Breast epithelium (tissue), 4 donors: ENCODE measurements around the gene KCNJ18. TPM values are rescaled to one million over a fixed set of nuclear protein-coding genes. Genes with fewer than 3 reads are reported as not detected.
"Not testable (repeated sequence)": the region's sequence is repeated elsewhere in the genome, so short reads cannot be mapped to it uniquely, and the experiment has no call there.

ENCODE experiments used
- DNase-seq, 2 donors: peaks; one replicate each; pipeline ENCODE4 v3.0.0-alpha.2; 2019; ENCODE audit warnings: low spot score in 2 of 2
- H3K27ac ChIP-seq, 2 donors: fragments of 200-600 bp; sonication (generic) in 1 of 2; one replicate each; pipeline ENCODE4 v1.5.1; 2016 to 2019; ENCODE audit warnings: mild to moderate bottlenecking in 1 of 2
- H3K27me3 ChIP-seq, 2 donors: fragments of 200-600 bp; sonication (generic) in 1 of 2; one replicate each; pipeline versions ENCODE4 v1.5.1 to v1.6.0; 2017 to 2019; ENCODE audit warnings: control low read depth in 1 of 2, mild to moderate bottlenecking in 1 of 2
- H3K36me3 ChIP-seq: fragments of 200-600 bp; one replicate; pipeline ENCODE4 v1.5.1; 2019
- H3K4me1 ChIP-seq, 2 donors: fragments of 200-600 bp; sonication (generic); one replicate each; pipeline ENCODE4 v1.5.1; 2016 to 2019; ENCODE audit warnings: control low read depth in 1 of 2
- H3K4me3 ChIP-seq, 3 donors: fragments of 200-600 bp; sonication (generic); 1 replicate in 2 of 3; 2 replicates in 1 of 3; pipeline ENCODE4 v1.5.1; 2016 to 2019; ENCODE audit warnings: mild to moderate bottlenecking in 3 of 3, moderate library complexity in 2 of 3
- H3K9me3 ChIP-seq, 2 donors: fragments of 200-600 bp; sonication (generic) in 1 of 2; one replicate each; pipeline ENCODE4 v1.5.1; 2016 to 2019; ENCODE audit warnings: control low read depth in 1 of 2
- CTCF ChIP-seq, 3 donors: fragments of 450-650 bp; IDR thresholded peaks; one replicate each; pipeline ENCODE4 v1.5.1; 2016 to 2017; ENCODE audit warnings: antibody characterized with exemption in 3 of 3, mild to moderate bottlenecking in 3 of 3, moderate library complexity in 3 of 3
- POLR2A ChIP-seq: fragments of 450-650 bp; IDR thresholded peaks from one replicate; pipeline ENCODE4 v1.6.1; 2016; ENCODE audit warnings: antibody characterized with exemption, mild to moderate bottlenecking, moderate library complexity
- POLR2AphosphoS5 ChIP-seq, 3 donors: sonication (generic); formaldehyde crosslinking; IDR thresholded peaks; one replicate each; pipeline ENCODE4 v1.6.1; 2017; ENCODE audit warnings: antibody characterized with exemption in 3 of 3
- intact Hi-C: fragments of 100-400 bp; cut with DNase I; formaldehyde crosslinking; loops from one replicate; pipeline ENCODE4 v1.15.1; 2023; ENCODE audit warnings: low total_unique reads
- total RNA-seq, 3 donors: library from RNA; depleted of rRNA; stranded (reverse); fragments of >200 nt; gene quantifications; one replicate each; pipeline ENCODE4 v1.1.0, GENCODE V29; 2016

Gene KCNJ18
- total RNA-seq, 3 donors from 2014 or later: not detected

DNA sequence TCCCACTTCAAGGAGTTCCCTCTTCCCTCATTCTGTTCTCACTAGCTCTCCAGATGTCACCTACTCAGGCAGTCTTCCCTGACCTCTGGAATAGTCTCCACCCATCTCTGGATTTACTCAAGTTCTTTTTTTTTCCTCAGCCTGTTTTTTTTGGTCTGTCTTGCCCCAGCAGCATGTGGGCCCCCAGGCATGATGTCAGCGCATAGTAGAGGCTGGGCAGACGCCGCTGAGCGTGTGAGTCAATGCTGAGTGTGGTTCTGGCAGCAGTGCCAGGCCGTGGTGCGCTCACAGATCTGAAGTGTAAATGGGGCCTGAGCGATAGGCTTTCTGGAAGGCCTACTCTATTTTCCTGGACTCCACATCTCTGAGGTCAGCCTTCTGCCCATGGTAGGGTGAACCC lies 2.7 kb upstream of the KCNJ18 start:
- H3K36me3 ChIP-seq: no peaks in the 10 kb centered on the region
- no peaks in the 10 kb centered on the region for H3K4me1 ChIP-seq
- H3K4me3 ChIP-seq: no peak overlapping the region
- intact Hi-C loops: loop anchor here (5.0 kb wide), 1 partner anchor 287 kb away; no protein-coding TSS in a partner anchor
- H3K27me3 ChIP-seq: no peaks in the 10 kb centered on the region
- TF ChIP-seq POLR2AphosphoS5 (IDR thresholded peaks at IDR 0.05) (no peak), CTCF (IDR thresholded peaks at IDR 0.05) (no peak), POLR2A (no peak)
- DNase-seq: no peak
- H3K27ac ChIP-seq: peak overlapping the region in 1 of 2 donors; percentile 10
- peaks cover 0 to 3% of the 10 kb centered on the region in 2 donors for H3K9me3 ChIP-seq

DNA sequence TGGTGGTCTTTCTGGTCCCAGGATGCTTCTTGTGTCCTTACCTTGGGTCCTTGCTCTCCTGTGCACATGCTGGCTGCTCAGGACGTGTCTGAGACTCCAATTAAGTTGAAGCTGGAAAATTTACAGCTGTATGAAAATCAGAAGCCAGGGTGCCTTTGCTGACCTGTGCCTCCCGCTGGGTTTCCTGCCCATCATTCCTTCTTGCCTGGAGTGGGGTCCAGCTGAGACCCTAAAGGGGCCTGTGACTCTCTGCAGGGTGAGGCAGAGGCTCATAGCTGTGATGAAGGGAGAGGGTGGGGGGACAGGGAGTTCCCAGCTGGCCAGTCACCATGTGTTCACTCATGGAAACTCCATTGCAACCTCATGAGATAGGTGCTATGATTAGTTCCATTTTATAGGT lies 1.5 kb upstream of the KCNJ18 start:
- DNase-seq, H3K36me3 ChIP-seq, H3K4me1 ChIP-seq, H3K27ac ChIP-seq, H3K27me3 ChIP-seq, H3K9me3 ChIP-seq, H3K4me3 ChIP-seq, intact Hi-C loops: not testable (repeated sequence)

GRCh38 chr17:21691481-21691880 lies 842 bp upstream of the KCNJ18 start:
- intact Hi-C loops, H3K36me3 ChIP-seq, H3K4me1 ChIP-seq, H3K27ac ChIP-seq, DNase-seq, H3K9me3 ChIP-seq, H3K4me3 ChIP-seq, H3K27me3 ChIP-seq: not testable (repeated sequence)

- H3K36me3 ChIP-seq, H3K4me3 ChIP-seq, H3K27ac ChIP-seq, H3K9me3 ChIP-seq, H3K27me3 ChIP-seq, intact Hi-C loops, H3K4me1 ChIP-seq, DNase-seq: not testable (repeated sequence)
Measured at GRCh38 chr17:21692704-21693065, 362 bp downstream of the KCNJ18 start.

- H3K4me3 ChIP-seq, H3K27ac ChIP-seq, H3K9me3 ChIP-seq, H3K36me3 ChIP-seq, intact Hi-C loops, H3K4me1 ChIP-seq, H3K27me3 ChIP-seq, DNase-seq: not testable (repeated sequence)
Measured at GRCh38 chr17:21693391-21693796, 1.1 kb downstream of the KCNJ18 start.

- H3K9me3 ChIP-seq, H3K27me3 ChIP-seq, intact Hi-C loops, H3K4me1 ChIP-seq, DNase-seq, H3K36me3 ChIP-seq, H3K4me3 ChIP-seq, H3K27ac ChIP-seq: not testable (repeated sequence)
Measured at GRCh38 chr17:21693937-21694336, 1.6 kb downstream of the KCNJ18 start.

DNA sequence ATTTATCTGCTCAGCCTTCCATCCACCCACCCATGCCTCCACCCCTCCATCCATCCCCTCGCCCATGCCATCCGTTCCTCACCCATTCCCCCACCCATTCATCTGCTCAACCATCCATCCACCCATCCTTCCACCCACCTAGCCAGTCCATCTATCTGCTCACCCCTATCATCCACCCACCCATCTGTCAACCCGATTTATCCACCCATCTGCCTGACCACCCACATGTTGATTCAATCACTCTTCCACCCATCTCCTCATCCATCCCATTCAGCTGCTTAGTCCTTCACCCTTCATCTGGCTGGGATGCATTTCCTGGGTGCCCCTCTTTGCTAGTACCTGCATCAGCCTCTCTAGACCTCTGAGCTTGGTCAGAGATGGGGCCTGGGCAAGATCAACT lies 3.9 kb downstream of the KCNJ18 start:
- H3K4me1 ChIP-seq, H3K27ac ChIP-seq, H3K4me3 ChIP-seq, H3K36me3 ChIP-seq, intact Hi-C loops, H3K9me3 ChIP-seq, DNase-seq, H3K27me3 ChIP-seq: not testable (repeated sequence)

GRCh38 chr17:21696842-21697507 lies 4.7 kb downstream of the KCNJ18 start:
- H3K4me1 ChIP-seq, H3K4me3 ChIP-seq, H3K36me3 ChIP-seq, intact Hi-C loops, H3K27me3 ChIP-seq, H3K27ac ChIP-seq, H3K9me3 ChIP-seq, DNase-seq: not testable (repeated sequence)

- H3K4me3 ChIP-seq, intact Hi-C loops, H3K27me3 ChIP-seq, H3K4me1 ChIP-seq, DNase-seq, H3K27ac ChIP-seq, H3K36me3 ChIP-seq, H3K9me3 ChIP-seq: not testable (repeated sequence)
Measured at GRCh38 chr17:21697508-21697860, 5.2 kb downstream of the KCNJ18 start.

- H3K27ac ChIP-seq, H3K36me3 ChIP-seq, H3K9me3 ChIP-seq, H3K4me1 ChIP-seq, H3K27me3 ChIP-seq, DNase-seq, intact Hi-C loops, H3K4me3 ChIP-seq: not testable (repeated sequence)
Measured at GRCh38 chr17:21698437-21699075, 6.2 kb downstream of the KCNJ18 start.

GRCh38 chr17:21699124-21699523 lies 6.8 kb downstream of the KCNJ18 start:
- H3K27ac ChIP-seq, intact Hi-C loops, H3K4me3 ChIP-seq, DNase-seq, H3K9me3 ChIP-seq, H3K4me1 ChIP-seq, H3K36me3 ChIP-seq, H3K27me3 ChIP-seq: not testable (repeated sequence)

- intact Hi-C loops, DNase-seq: not testable (repeated sequence)
Measured at GRCh38 chr17:21699573-21700236, 7.4 kb downstream of the KCNJ18 start.

More at GRCh38 chr17:21699573-21700236, 7.4 kb downstream of the KCNJ18 start:
- H3K27me3 ChIP-seq, H3K36me3 ChIP-seq, H3K27ac ChIP-seq, H3K4me1 ChIP-seq, H3K9me3 ChIP-seq, H3K4me3 ChIP-seq: not testable (repeated sequence)
